Lower lobe of right lung (tissue), 2 donors: ENCODE data around the gene PPIB. TPM values are rescaled to one million over a fixed set of nuclear protein-coding genes. Genes with fewer than 3 reads are reported as not detected.

Experiments used
- ATAC-seq, 2 donors: fragments of 200-7000 bp; cut with Tn5 transposase; one replicate each; pipeline ENCODE4 v1.9.1; 2020 to 2022; ENCODE audit warnings: mild to moderate bottlenecking in 2 of 2, moderate library complexity in 2 of 2
- DNase-seq: peaks from one replicate; pipeline ENCODE4 v3.0.0-alpha.2; 2020
- H3K27ac ChIP-seq: fragments of 200-600 bp; one replicate; pipeline ENCODE4 v1.8.0; 2022
- H3K27me3 ChIP-seq: fragments of 200-600 bp; one replicate; pipeline ENCODE4 v1.8.0; 2022; ENCODE audit warnings: low read depth
- H3K36me3 ChIP-seq: fragments of 200-600 bp; one replicate; pipeline ENCODE4 v1.8.0; 2022; ENCODE audit warnings: mild to moderate bottlenecking
- H3K4me1 ChIP-seq: fragments of 200-600 bp; one replicate; pipeline ENCODE4 v1.8.0; 2022
- H3K4me3 ChIP-seq: fragments of 200-600 bp; one replicate; pipeline ENCODE4 v1.8.0; 2022; ENCODE audit warnings: mild to moderate bottlenecking
- H3K9me3 ChIP-seq: fragments of 200-600 bp; one replicate; pipeline ENCODE4 v1.8.0; 2022
- intact Hi-C: fragments of 100-400 bp; cut with DNase I; formaldehyde crosslinking; loops from one replicate; pipeline ENCODE4 v1.11.0; 2022
- total RNA-seq: library from RNA; stranded (reverse); fragmentation: NEBNext Ultra II Directional; extraction: Animal tissue kit (Norgen Biotek cat#: 25700); gene quantifications from one replicate; pipeline ENCODE4 v1.2.1, GENCODE V29; 2021
- TF ChIP-seq, protein P1 (sequence below): fragments of 200-600 bp; IDR thresholded peaks from one replicate; pipeline ENCODE4 v1.8.0; 2022; ENCODE audit warnings: antibody characterized with exemption, mild to moderate bottlenecking
- donor health status: DM: no; HTN: yes; CAD: no; lungs with severe emphysema.

PPIB gene
- total RNA-seq, 1 donor from 2014 or later = 323 TPM

DNA sequence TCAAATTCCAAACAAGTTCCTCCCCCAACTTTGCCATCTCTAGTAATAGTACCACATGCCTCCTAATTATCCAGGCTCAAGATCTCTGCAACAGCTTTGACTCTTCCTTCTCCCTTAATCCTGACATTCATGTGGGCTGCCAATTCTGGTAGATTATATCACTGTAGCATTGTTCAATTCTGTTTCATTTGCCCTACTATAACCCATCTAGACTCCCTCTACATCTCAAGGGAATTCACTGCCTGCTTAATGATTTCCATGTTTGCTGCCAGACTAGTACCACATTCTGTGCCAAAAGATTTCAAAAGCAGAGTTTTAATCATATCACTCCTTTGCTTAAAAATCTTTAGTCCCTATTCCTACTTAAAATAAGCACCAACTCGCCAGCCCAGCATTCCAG lies 34.6 kb upstream of the PPIB start:
- DNase-seq = no peak
- H3K27me3 ChIP-seq = no peaks in the 10 kb centered on the region
- H3K4me1 ChIP-seq = no peaks in the 10 kb centered on the region
- no peak overlapping the region for H3K4me3 ChIP-seq
- TF ChIP-seq, protein P1, sequence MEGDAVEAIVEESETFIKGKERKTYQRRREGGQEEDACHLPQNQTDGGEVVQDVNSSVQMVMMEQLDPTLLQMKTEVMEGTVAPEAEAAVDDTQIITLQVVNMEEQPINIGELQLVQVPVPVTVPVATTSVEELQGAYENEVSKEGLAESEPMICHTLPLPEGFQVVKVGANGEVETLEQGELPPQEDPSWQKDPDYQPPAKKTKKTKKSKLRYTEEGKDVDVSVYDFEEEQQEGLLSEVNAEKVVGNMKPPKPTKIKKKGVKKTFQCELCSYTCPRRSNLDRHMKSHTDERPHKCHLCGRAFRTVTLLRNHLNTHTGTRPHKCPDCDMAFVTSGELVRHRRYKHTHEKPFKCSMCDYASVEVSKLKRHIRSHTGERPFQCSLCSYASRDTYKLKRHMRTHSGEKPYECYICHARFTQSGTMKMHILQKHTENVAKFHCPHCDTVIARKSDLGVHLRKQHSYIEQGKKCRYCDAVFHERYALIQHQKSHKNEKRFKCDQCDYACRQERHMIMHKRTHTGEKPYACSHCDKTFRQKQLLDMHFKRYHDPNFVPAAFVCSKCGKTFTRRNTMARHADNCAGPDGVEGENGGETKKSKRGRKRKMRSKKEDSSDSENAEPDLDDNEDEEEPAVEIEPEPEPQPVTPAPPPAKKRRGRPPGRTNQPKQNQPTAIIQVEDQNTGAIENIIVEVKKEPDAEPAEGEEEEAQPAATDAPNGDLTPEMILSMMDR = no peak
- peaks cover 56% of the 10 kb centered on the region for H3K36me3 ChIP-seq
- intact Hi-C loops = no loop called here
- H3K9me3 ChIP-seq = no peaks in the 10 kb centered on the region
- H3K27ac ChIP-seq = no peak overlapping the region
- no peak for ATAC-seq

DNA sequence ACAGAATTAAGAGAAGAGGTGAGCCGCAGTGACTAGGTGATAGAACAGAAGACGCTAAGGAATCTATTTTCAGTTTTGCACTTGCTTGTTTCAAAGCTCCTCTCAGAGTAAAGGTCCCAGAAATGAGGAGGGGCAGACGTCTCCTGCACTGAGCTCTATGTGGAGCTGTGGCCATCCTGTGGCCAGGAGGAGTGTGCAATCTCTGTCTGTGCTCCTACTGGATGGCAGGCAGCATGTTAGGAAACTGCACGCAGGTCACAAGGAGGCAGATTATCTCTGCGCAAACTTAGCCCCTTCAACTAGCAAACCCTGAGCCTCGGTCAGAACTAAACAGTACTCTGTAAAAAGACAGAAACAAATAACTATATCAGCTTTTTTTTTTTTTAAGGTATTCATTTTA lies 31.1 kb upstream of the PPIB start:
- intact Hi-C loops = no loop called here
- H3K9me3 ChIP-seq = no peaks in the 10 kb centered on the region
- peaks cover 28% of the 10 kb centered on the region for H3K36me3 ChIP-seq
- no peak for ATAC-seq
- H3K4me3 ChIP-seq = no peak overlapping the region
- H3K27me3 ChIP-seq = no peaks in the 10 kb centered on the region
- TF ChIP-seq, protein P1 = no peak
- H3K4me1 ChIP-seq = no peaks in the 10 kb centered on the region
- H3K27ac ChIP-seq = no peak overlapping the region
- DNase-seq = no peak

DNA sequence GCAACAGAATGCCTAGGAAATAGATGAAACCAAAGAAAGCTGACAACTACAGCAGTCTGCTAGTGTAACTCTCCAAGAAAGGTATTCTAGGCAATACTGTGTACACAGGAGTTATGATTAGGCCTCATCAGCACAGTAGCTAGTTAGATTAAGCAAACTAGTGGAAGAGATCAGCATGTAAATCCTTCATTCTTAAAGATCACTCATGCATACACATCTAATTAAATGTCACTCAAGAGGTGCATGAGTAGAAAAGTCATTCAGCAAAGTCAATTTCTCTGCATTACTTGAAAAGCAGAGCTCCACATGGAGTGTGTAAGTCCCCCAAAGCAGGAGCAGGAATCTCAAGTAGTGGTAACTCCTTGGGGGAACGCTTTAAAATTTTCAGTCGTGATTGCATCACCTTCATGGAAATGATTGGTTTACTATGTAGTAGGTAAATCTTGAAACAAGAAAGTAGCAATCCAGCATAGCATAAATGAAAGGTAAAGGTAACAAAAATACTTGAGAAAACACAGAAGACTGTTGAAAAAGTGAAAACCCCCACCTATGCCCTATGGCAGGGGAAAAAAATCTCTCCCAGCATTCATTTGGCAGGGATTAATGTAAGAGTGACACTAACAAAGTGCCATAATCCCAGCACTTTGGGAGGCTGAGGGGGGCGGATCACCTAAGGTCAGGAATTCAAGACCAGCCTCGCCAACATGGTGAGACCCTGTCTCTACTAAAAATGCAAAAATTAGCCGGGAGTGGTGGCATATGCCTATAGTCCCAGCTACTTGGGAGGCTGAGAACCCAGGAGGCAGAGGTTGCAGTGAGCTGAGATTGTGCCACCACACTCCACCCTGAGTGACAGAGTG lies 29.4 kb upstream of the PPIB start:
- peaks cover 36% of the 10 kb centered on the region for H3K36me3 ChIP-seq
- H3K9me3 ChIP-seq = no peaks in the 10 kb centered on the region
- H3K27me3 ChIP-seq = no peaks in the 10 kb centered on the region
- intact Hi-C loops = no loop called here
- TF ChIP-seq, protein P1 = no peak
- H3K27ac ChIP-seq = no peak overlapping the region
- ATAC-seq = no peak
- no peak overlapping the region for H3K4me3 ChIP-seq
- DNase-seq = no peak
- H3K4me1 ChIP-seq = no peaks in the 10 kb centered on the region

DNA sequence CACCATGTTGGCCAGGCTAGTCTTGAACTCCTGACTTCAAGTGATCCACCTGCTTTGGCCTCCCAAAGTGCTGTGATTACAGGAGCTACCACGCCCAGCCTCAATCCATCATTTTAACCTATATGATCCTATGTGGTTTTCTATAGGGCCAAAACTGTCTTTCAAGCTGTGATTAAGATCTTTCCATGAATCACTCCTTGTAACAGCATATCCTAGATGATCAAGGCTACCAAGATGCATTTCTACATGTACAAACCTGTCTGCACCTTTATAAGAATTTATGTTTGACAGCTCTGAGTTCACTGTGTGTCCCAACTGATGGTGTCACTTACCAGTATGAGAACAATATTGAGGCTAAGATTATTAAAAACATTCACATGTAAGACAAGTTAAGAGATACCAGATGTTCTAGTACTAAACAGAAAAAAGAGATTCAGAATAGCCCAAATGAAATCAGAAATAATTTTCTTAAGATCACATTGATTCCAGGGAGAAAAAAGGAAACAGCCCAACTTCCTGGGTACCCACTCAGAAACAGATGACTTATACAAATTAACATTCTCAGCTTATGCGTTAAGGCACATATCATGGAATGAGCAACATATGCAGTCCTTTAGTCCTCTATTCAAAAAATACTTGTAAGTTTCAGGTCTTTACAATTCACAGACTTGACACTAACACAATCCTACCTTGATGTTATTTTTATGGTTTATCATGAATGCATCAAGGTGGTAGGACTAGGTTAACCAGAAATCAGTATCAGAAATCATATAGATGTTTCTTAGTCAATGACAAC lies 24.8 kb upstream of the PPIB start:
- H3K27me3 ChIP-seq = no peaks in the 10 kb centered on the region
- intact Hi-C loops = no loop called here
- TF ChIP-seq, protein P1 = no peak

DNA sequence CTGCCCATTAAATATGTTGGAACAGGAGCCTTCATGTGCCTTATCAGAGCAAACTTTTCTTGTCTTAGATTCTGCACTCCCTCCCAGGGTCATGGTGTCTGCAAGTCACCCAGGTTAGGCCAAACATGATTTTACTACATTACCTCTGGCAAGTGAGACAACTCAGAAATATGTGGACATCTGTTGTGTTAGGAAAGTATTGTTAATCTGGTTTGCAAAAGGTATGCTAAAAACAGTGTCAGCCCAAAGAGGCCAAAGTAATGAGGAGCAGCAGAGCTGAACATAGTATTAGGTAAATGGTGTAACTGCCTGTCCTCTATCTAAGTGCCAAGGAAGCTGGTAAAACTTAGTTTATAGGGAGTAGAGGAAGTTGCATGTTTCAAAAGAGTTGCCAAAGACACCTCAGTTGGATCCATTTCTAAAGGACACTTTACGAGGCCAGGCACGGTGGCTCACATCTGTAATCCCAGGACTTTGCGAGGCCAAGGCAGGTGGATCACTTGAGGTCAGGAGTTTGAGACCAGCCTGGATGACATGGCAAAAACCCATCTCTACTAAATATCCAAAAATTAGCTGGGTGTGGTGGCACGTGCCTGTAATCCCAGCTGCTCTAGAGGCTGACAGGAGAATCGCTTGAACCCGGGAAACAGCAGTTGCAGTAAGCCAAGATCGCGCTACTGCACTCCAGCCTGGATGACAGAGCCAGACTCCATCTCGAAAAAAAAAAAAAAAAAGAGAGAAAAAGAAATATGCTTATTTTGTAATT lies 22.5 kb upstream of the PPIB start:
- no peak for ATAC-seq
- TF ChIP-seq, protein P1 = no peak
- Histone ChIP-seq H3K4me3 (no peak overlapping the region), H3K4me1 (no peaks in the 10 kb centered on the region), H3K27ac (no peak overlapping the region), H3K36me3 (peaks cover 48% of the 10 kb centered on the region), H3K27me3 (no peaks in the 10 kb centered on the region), H3K9me3 (no peaks in the 10 kb centered on the region)
- intact Hi-C loops = no loop called here
- no peak for DNase-seq

More for the DNA sequence above, 24.8 kb upstream of the PPIB start:
- no peak overlapping the region for H3K27ac ChIP-seq
- no peaks in the 10 kb centered on the region for H3K9me3 ChIP-seq
- H3K36me3 ChIP-seq = peaks cover 35% of the 10 kb centered on the region
- ATAC-seq = no peak
- DNase-seq = no peak
- no peaks in the 10 kb centered on the region for H3K4me1 ChIP-seq
- H3K4me3 ChIP-seq = no peak overlapping the region
